CD14-positive monocyte (primary cell): ENCODE data around the gene IGF2R. TPM values are rescaled to one million over a fixed set of nuclear protein-coding genes. Genes with fewer than 3 reads are reported as not detected.

Source experiments
- DNase-seq, 3 donors: peaks; one replicate each; pipeline ENCODE4 v3.0.0-alpha.2; 2011 to 2022
- H2AFZ ChIP-seq: 2 replicates; pipeline ENCODE4 v1.6.0; 2012; ENCODE audit warnings: mild to moderate bottlenecking, low read depth, low read length, inconsistent platforms; ENCODE audit not compliant: insufficient read depth, poor library complexity, severe bottlenecking
- H3K27ac ChIP-seq, 2 donors: 1 replicate in 1 of 2; 2 replicates in 1 of 2; pipeline ENCODE4 v1.5.1; 2012 to 2013; ENCODE audit warnings: low read length in 2 of 2, control low read depth in 1 of 2, inconsistent platforms in 1 of 2, low read depth in 1 of 2, mild to moderate bottlenecking in 1 of 2
- H3K27me3 ChIP-seq, 2 donors: one replicate each; pipeline versions ENCODE4 v1.6.0 to v1.6.1; 2011 to 2013; ENCODE audit warnings: low read length in 2 of 2; ENCODE audit not compliant: control insufficient read depth in 2 of 2, insufficient read depth in 2 of 2
- H3K36me3 ChIP-seq, 2 donors: replicated peaks in 1 of 2; 1 replicate in 1 of 2; 2 replicates in 1 of 2; pipeline versions ENCODE4 v1.5.1 to v1.6.1; 2012 to 2013; ENCODE audit warnings: low read length in 2 of 2, control low read depth in 1 of 2, inconsistent platforms in 1 of 2, mild to moderate bottlenecking in 1 of 2; ENCODE audit not compliant: insufficient read depth in 2 of 2, control insufficient read depth in 1 of 2
- H3K4me1 ChIP-seq, 2 donors: 1 replicate in 1 of 2; 2 replicates in 1 of 2; pipeline versions ENCODE4 v1.5.1 to v1.6.1; 2012 to 2013; ENCODE audit warnings: low read length in 2 of 2, control low read depth in 1 of 2, inconsistent platforms in 1 of 2, mild to moderate bottlenecking in 1 of 2, moderate library complexity in 1 of 2; ENCODE audit not compliant: insufficient read depth in 2 of 2, control insufficient read depth in 1 of 2
- H3K4me2 ChIP-seq: replicated peaks from 2 replicates; pipeline ENCODE3; 2012; ENCODE audit warnings: low read length, moderate library complexity, mild to moderate bottlenecking; ENCODE audit not compliant: poor library complexity, severe bottlenecking; ENCODE audit errors: extremely low read depth
- H3K4me3 ChIP-seq, 3 experiments: fragments of 200-600 bp in 1 of 3; sonication (generic) in 1 of 3; replicated peaks in 1 of 3; 1 replicate in 2 of 3; 2 replicates in 1 of 3; pipeline ENCODE4 v1.5.1; 2011 to 2013; ENCODE audit warnings: low read length in 3 of 3, mild to moderate bottlenecking in 3 of 3, control low read depth in 2 of 3, low read depth in 2 of 3, inconsistent platforms in 1 of 3, moderate library complexity in 1 of 3
- H3K79me2 ChIP-seq: 2 replicates; pipeline ENCODE4 v1.6.0; 2012; ENCODE audit warnings: mild to moderate bottlenecking, control low read depth, inconsistent platforms, low read length, moderate library complexity; ENCODE audit not compliant: insufficient read depth
- H3K9ac ChIP-seq: 2 replicates; pipeline ENCODE4 v1.6.0; 2017; ENCODE audit warnings: low read length, mild to moderate bottlenecking; ENCODE audit not compliant: insufficient read depth, poor library complexity, severe bottlenecking
- H3K9me3 ChIP-seq, 2 donors: replicated peaks in 1 of 2; 1 replicate in 1 of 2; 2 replicates in 1 of 2; pipeline versions ENCODE4 v1.5.1 to v1.6.1; 2012 to 2013; ENCODE audit warnings: low read length in 2 of 2, control low read depth in 1 of 2; ENCODE audit not compliant: control insufficient read depth in 1 of 2, insufficient read depth in 1 of 2
- H4K20me1 ChIP-seq: 2 replicates; pipeline ENCODE4 v1.6.0; 2012; ENCODE audit warnings: mild to moderate bottlenecking, low read length, control low read depth, moderate library complexity; ENCODE audit not compliant: insufficient read depth
- H3K27ac Mint-ChIP-seq, 7 donors: one replicate each; pipeline ENCODE4 v1.8.0; 2020; ENCODE audit warnings: mild to moderate bottlenecking in 7 of 7, mixed read lengths in 7 of 7, moderate library complexity in 6 of 7, inconsistent platforms in 2 of 7
- H3K27me3 Mint-ChIP-seq, 3 donors: one replicate each; pipeline ENCODE4 v1.8.0; 2021 to 2022; ENCODE audit warnings: low read depth in 3 of 3, mild to moderate bottlenecking in 3 of 3, mixed read lengths in 3 of 3, moderate library complexity in 3 of 3, inconsistent platforms in 1 of 3
- H3K36me3 Mint-ChIP-seq, 2 donors: one replicate each; pipeline ENCODE4 v1.8.0; 2020; ENCODE audit warnings: mixed read lengths in 2 of 2, inconsistent platforms in 1 of 2, mild to moderate bottlenecking in 1 of 2
- H3K4me1 Mint-ChIP-seq: one replicate; pipeline ENCODE4 v1.8.0; 2020; ENCODE audit warnings: mild to moderate bottlenecking, mixed read lengths
- H3K4me3 Mint-ChIP-seq, 2 donors: one replicate each; pipeline ENCODE4 v1.8.0; 2020; ENCODE audit warnings: mild to moderate bottlenecking in 2 of 2, mixed read lengths in 2 of 2, moderate library complexity in 1 of 2
- H3K9me3 Mint-ChIP-seq, 7 donors: one replicate each; pipeline ENCODE4 v1.8.0; 2020 to 2022; ENCODE audit warnings: mixed read lengths in 7 of 7, mild to moderate bottlenecking in 6 of 7, moderate library complexity in 6 of 7, inconsistent platforms in 2 of 7
- WGBS: methylation state at CpG from one replicate; pipeline ENCODE4 v1.1.5; 2013; ENCODE audit warnings: missing lambda C conversion rate; ENCODE audit not compliant: insufficient coverage; 5-methylcytosine and 5-hydroxymethylcytosine counted together
- intact Hi-C, 2 donors: fragments of 100-400 bp; cut with micrococcal nuclease; formaldehyde crosslinking; loops; one replicate each; pipeline versions ENCODE4 v1.15.0 to v1.15.1; 2023
- polyA plus RNA-seq, 3 donors: library from polyadenylated mRNA; depleted of rRNA in 1 of 3; unstranded in 2 of 3; stranded (reverse) in 1 of 3; fragments of 300-500 nt in 2 of 3; fragments of >200 nt in 1 of 3; fragmentation: Illumina TruSeq in 2 of 3; gene quantifications; 1 replicate in 2 of 3; 2 replicates in 1 of 3; pipeline ENCODE4 v1.2.3, GENCODE V29; 2012 to 2021
- TF ChIP-seq, protein P1 (sequence below): fragments of 200-600 bp; IDR thresholded peaks from one replicate; pipeline ENCODE4 v1.8.0; 2022; ENCODE audit warnings: antibody characterized with exemption, mild to moderate bottlenecking

IGF2R gene
- polyA plus RNA-seq, 3 donors = 6.9 to 44.8 (median 8.2) TPM

DNA sequence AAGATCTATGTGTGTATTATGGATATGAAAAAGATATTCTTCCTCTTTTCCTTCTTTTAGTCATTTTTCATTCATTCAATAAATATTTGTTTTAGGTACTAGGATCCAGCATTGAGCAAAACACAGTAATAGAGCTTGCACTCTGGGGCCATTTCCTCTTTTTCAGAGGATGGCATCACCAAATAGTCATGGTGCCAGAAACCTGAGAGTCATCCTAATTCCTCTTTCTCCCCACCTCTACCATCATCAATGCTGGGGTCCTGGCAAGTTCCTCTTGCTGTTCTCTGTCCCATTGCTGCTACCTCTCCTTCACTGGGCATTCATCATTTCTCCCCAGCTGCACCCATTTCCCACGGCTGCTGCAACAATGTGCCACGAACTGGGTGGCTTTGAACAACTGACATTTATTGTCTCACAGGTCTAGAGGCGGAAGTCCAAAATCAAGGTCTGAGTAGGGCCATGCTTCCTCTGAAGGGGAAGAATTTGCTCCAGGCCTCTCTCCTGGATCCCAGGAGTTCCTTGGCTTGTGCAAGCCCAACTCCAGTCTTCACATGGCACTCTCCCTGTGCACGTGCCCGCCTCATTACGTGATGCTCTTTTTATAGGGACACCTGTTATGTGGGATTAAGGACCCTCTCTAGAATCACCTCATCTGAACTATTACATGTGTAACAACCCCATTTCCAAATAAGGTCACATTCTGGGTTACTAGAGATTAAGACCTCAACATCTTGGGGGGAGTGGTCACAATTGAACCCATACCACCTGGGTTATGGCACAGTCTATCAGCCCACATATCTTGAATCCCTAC is 9.5 kb upstream of the IGF2R start:
- Histone ChIP-seq H3K27ac (peak overlapping the region; percentile 95 to 97), H3K79me2 (no peaks in the 10 kb centered on the region), H3K4me3 (peak overlapping the region in 1 of 3 experiments; percentile 42), H3K9me3 (no peaks in the 10 kb centered on the region), H4K20me1 (no peaks in the 10 kb centered on the region), H3K4me1 (peaks cover 64 to 73% of the 10 kb centered on the region in 2 donors), H3K4me2 (peak overlapping the region; percentile 48), H3K27me3 (no peaks in the 10 kb centered on the region), H2AFZ (no peak overlapping the region), H3K9ac (peak overlapping the region; percentile 58), H3K36me3 (no peaks in the 10 kb centered on the region)
- DNase-seq = peak; percentile 91 to 97 (median 96)
- H3K4me1 Mint-ChIP-seq = peaks cover 68% of the 10 kb centered on the region
- WGBS = 0% methylated on average over 1 of the region's 6 CpGs
- H3K27me3 Mint-ChIP-seq = peaks cover 0 to 9% (median 1%) of the 10 kb centered on the region in 3 donors
- H3K36me3 Mint-ChIP-seq = peaks cover 3 to 10% of the 10 kb centered on the region in 2 donors
- peak overlapping the region; percentile 31 to 73 for H3K4me3 Mint-ChIP-seq
- intact Hi-C loops = no loop called here
- peaks cover 0 to 15% (median 8%) of the 10 kb centered on the region in 7 donors for H3K9me3 Mint-ChIP-seq
- H3K27ac Mint-ChIP-seq = peak overlapping the region; percentile 98 to 100 (median 99)
- TF ChIP-seq, protein P1, sequence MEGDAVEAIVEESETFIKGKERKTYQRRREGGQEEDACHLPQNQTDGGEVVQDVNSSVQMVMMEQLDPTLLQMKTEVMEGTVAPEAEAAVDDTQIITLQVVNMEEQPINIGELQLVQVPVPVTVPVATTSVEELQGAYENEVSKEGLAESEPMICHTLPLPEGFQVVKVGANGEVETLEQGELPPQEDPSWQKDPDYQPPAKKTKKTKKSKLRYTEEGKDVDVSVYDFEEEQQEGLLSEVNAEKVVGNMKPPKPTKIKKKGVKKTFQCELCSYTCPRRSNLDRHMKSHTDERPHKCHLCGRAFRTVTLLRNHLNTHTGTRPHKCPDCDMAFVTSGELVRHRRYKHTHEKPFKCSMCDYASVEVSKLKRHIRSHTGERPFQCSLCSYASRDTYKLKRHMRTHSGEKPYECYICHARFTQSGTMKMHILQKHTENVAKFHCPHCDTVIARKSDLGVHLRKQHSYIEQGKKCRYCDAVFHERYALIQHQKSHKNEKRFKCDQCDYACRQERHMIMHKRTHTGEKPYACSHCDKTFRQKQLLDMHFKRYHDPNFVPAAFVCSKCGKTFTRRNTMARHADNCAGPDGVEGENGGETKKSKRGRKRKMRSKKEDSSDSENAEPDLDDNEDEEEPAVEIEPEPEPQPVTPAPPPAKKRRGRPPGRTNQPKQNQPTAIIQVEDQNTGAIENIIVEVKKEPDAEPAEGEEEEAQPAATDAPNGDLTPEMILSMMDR = no peak

- Mint-ChIP-seq H3K27ac (peak overlapping the region; percentile 98 to 100 (median 99)), H3K4me3 (peak overlapping the region; percentile 31 to 73), H3K9me3 (peaks cover 0 to 13% (median 8%) of the 10 kb centered on the region in 7 donors), H3K4me1 (peaks cover 62% of the 10 kb centered on the region), H3K27me3 (peaks cover 0 to 9% (median 1%) of the 10 kb centered on the region in 3 donors), H3K36me3 (peaks cover 6 to 10% of the 10 kb centered on the region in 2 donors)
- no peaks in the 10 kb centered on the region for H3K36me3 ChIP-seq
- peak overlapping the region; percentile 58 for H3K9ac ChIP-seq
- peak overlapping the region; percentile 48 for H3K4me2 ChIP-seq
- 0% methylated on average over 1 of the region's 3 CpGs for WGBS
- peaks cover 60 to 71% of the 10 kb centered on the region in 2 donors for H3K4me1 ChIP-seq
- no peaks in the 10 kb centered on the region for H4K20me1 ChIP-seq
- peak overlapping the region in 1 of 3 experiments; percentile 42 for H3K4me3 ChIP-seq
- H3K9me3 ChIP-seq = no peaks in the 10 kb centered on the region
- no peaks in the 10 kb centered on the region for H3K27me3 ChIP-seq
- TF ChIP-seq, protein P1 = no peak
- DNase-seq = peak; percentile 53 to 76 (median 72)
- intact Hi-C loops = no loop called here
- H2AFZ ChIP-seq = no peak overlapping the region
- H3K27ac ChIP-seq = peak overlapping the region; percentile 95 to 97
- H3K79me2 ChIP-seq = no peaks in the 10 kb centered on the region
Observed at GRCh38 chr6:159959976-159960384, 8.9 kb upstream of the IGF2R start.
